Ovary (tissue), 9 donors: Measurements from ENCODE around the gene ST7. TPM values are rescaled to one million over a fixed set of nuclear protein-coding genes. Genes with fewer than 3 reads are reported as not detected.

ENCODE experiments used
- DNase-seq, 5 donors: peaks; one replicate each; pipeline ENCODE4 v3.0.0-alpha.2; 2019 to 2020
- H3K27ac ChIP-seq, 2 donors: fragments of 200-600 bp; one replicate each; pipeline versions ENCODE4 v1.5.1 to v1.8.0; 2019 to 2022
- H3K27me3 ChIP-seq: fragments of 200-600 bp; one replicate; pipeline ENCODE4 v1.8.0; 2022
- H3K36me3 ChIP-seq: fragments of 200-600 bp; sonication (generic); one replicate; pipeline ENCODE4 v1.5.1; 2019
- H3K4me1 ChIP-seq: one replicate; pipeline ENCODE4 v1.8.1; 2013; ENCODE audit warnings: mild to moderate bottlenecking, moderate library complexity; ENCODE audit not compliant: insufficient read depth
- H3K4me3 ChIP-seq: fragments of 200-600 bp; sonication (generic); one replicate; pipeline ENCODE4 v1.5.1; 2017
- H3K9me3 ChIP-seq, 2 donors: fragments of 200-600 bp in 1 of 2; sonication (generic) in 1 of 2; one replicate each; pipeline versions ENCODE4 v1.5.1 to v1.8.1; 2013 to 2019; ENCODE audit warnings: mild to moderate bottlenecking in 1 of 2, moderate library complexity in 1 of 2
- CTCF ChIP-seq, 3 donors: fragments of 450-650 bp in 2 of 3; fragments of 200-600 bp in 1 of 3; IDR thresholded peaks; one replicate each; pipeline versions ENCODE4 v1.5.1 to v1.8.0; 2016 to 2022; ENCODE audit warnings: antibody characterized with exemption in 3 of 3, mild to moderate bottlenecking in 1 of 3
- EP300 ChIP-seq: sonication (generic); formaldehyde crosslinking; IDR thresholded peaks from one replicate; pipeline ENCODE4 v1.6.1; 2017; ENCODE audit warnings: antibody characterized with exemption
- POLR2A ChIP-seq: fragments of 450-650 bp; IDR thresholded peaks from one replicate; pipeline ENCODE4 v1.6.1; 2017; ENCODE audit warnings: antibody characterized with exemption, mild to moderate bottlenecking, moderate library complexity
- WGBS, 3 donors: extraction: QIAGEN DNeasy Blood & Tissue Kit in 1 of 3; methylation state at CpG; one replicate each; pipeline versions ENCODE4 v1.1.5 to v1.1.7; 2013 to 2017; 5-methylcytosine and 5-hydroxymethylcytosine counted together
- intact Hi-C, 4 donors: fragments of 100-400 bp; cut with DNase I; formaldehyde crosslinking; loops; one replicate each; pipeline versions ENCODE4 v1.11.0 to v1.15.1; 2022 to 2023
- polyA plus RNA-seq, 2 donors: library from polyadenylated mRNA; stranded (reverse); fragments of 200-250 nt in 1 of 2; fragments of 350-450 nt in 1 of 2; fragmentation: Illumina TruSeq in 1 of 2; extraction: RNeasy Lipid Tissue Mini Kit (QIAGEN cat#74804) in 1 of 2; gene quantifications; one replicate each; pipeline ENCODE4 v1.2.3, GENCODE V29; 2013 to 2014
- total RNA-seq, 7 donors: library from RNA; depleted of rRNA in 2 of 7; stranded (reverse); fragments of >200 nt in 2 of 7; fragmentation: NEBNext Ultra II Directional in 3 of 7; extraction: Animal tissue kit (Norgen Biotek cat#: 25700) in 3 of 7; gene quantifications; one replicate each; pipeline versions ENCODE4 v1.1.0 to v1.2.4, GENCODE V29; 2016 to 2023
- donor health status: DM: no; HTN: no; CAD: no; lungs with moderate emphysema.
- donor health status: DM: no; HTN: no; CAD: no.
- donor health status: Bipolar disorder and iron deficiency.
- donor health status: DM: yes; HTN: yes; CAD: no.
- donor health status: DM: no; HTN: no; CAD: no.
- donor health status: DM: yes; HTN: yes; CAD: no.

The ST7 gene
- total and polyA plus RNA-seq, 9 donors = 14.1 to 37.7 (median 18.8) TPM

- no peak for DNase-seq
- H3K4me1 ChIP-seq = peaks cover 4% of the 10 kb centered on the region
- no peak overlapping the region for H3K27ac ChIP-seq
- TF ChIP-seq POLR2A (no peak), CTCF (IDR thresholded peaks at IDR 0.05) (no peak), EP300 (no peak)
- 66 to 77% (median 70%) methylated on average over 4 of the region's 4 CpGs for WGBS, 3 donors
- H3K27me3 ChIP-seq = no peaks in the 10 kb centered on the region
- H3K9me3 ChIP-seq = no peaks in the 10 kb centered on the region
- no peak overlapping the region for H3K4me3 ChIP-seq
- intact Hi-C loops = no loop called here
- no peaks in the 10 kb centered on the region for H3K36me3 ChIP-seq
Observed at GRCh38 chr7:117158941-117159697, 205.8 kb downstream of the ST7 start.

- Histone ChIP-seq H3K9me3 (no peaks in the 10 kb centered on the region), H3K27me3 (no peaks in the 10 kb centered on the region), H3K4me3 (no peak overlapping the region), H3K4me1 (no peaks in the 10 kb centered on the region), H3K27ac (no peak overlapping the region), H3K36me3 (no peaks in the 10 kb centered on the region)
- 94 to 99% (median 96%) methylated on average over 2 of the region's 2 CpGs for WGBS, 3 donors
- intact Hi-C loops = no loop called here
- TF ChIP-seq CTCF (IDR thresholded peaks at IDR 0.05) (no peak), EP300 (no peak), POLR2A (no peak)
- DNase-seq = no peak
Observed at GRCh38 chr7:117163101-117163500, 209.8 kb downstream of the ST7 start.

GRCh38 chr7:117164620-117165019 lies 211.3 kb downstream of the ST7 start:
- TF ChIP-seq CTCF (IDR thresholded peaks at IDR 0.05) (no peak), POLR2A (no peak), EP300 (no peak)
- no peak for DNase-seq
- Histone ChIP-seq H3K4me1 (no peaks in the 10 kb centered on the region), H3K9me3 (no peaks in the 10 kb centered on the region), H3K36me3 (no peaks in the 10 kb centered on the region), H3K27ac (no peak overlapping the region), H3K27me3 (no peaks in the 10 kb centered on the region), H3K4me3 (no peak overlapping the region)
- WGBS, 3 donors = 84 to 92% (median 85%) methylated on average over 2 of the region's 2 CpGs
- intact Hi-C loops = no loop called here

- no peak for DNase-seq
- WGBS, 3 donors = 94 to 97% (median 95%) methylated on average over 4 of the region's 4 CpGs
- TF ChIP-seq EP300 (no peak), CTCF (IDR thresholded peaks at IDR 0.05) (no peak), POLR2A (no peak)
Observed at GRCh38 chr7:117165656-117166055, 212.4 kb downstream of the ST7 start.

More at GRCh38 chr7:117165656-117166055, 212.4 kb downstream of the ST7 start:
- no peaks in the 10 kb centered on the region for H3K4me1 ChIP-seq
- no peak overlapping the region for H3K4me3 ChIP-seq
- H3K36me3 ChIP-seq = no peaks in the 10 kb centered on the region
- intact Hi-C loops = no loop called here
- no peak overlapping the region for H3K27ac ChIP-seq
- H3K9me3 ChIP-seq = no peaks in the 10 kb centered on the region
- H3K27me3 ChIP-seq = no peaks in the 10 kb centered on the region
